Central memory CD4-positive, alpha-beta T cell (primary cell): Measurements from ENCODE around the gene OR2A14.
"Not testable (repeated sequence)": the region's sequence is repeated elsewhere in the genome, so short reads cannot be mapped to it uniquely, and the experiment has no call there.

ENCODE experiments used
- DNase-seq: peaks from one replicate; pipeline ENCODE4 v3.0.0; 2022

OR2A14 gene

DNA sequence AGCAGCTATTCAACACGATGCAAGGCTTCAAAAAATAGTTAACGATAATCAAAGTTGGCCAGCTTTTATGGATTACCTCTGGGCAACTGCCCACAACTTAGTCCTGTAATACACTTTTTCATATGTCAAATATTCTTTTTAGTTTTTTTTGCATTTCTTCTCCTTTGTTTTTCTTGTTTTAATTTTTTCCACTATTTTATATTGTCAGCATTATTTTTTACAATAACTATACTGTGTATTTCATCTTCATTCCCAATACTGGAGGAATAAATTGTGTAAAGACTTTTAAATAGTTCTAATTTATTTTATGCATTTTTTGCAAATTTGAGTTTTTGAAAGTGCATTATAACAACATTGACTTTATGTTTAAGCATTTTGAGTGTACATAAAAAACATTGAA is 41.8 kb downstream of the OR2A14 start:
- DNase-seq: no peak

DNA sequence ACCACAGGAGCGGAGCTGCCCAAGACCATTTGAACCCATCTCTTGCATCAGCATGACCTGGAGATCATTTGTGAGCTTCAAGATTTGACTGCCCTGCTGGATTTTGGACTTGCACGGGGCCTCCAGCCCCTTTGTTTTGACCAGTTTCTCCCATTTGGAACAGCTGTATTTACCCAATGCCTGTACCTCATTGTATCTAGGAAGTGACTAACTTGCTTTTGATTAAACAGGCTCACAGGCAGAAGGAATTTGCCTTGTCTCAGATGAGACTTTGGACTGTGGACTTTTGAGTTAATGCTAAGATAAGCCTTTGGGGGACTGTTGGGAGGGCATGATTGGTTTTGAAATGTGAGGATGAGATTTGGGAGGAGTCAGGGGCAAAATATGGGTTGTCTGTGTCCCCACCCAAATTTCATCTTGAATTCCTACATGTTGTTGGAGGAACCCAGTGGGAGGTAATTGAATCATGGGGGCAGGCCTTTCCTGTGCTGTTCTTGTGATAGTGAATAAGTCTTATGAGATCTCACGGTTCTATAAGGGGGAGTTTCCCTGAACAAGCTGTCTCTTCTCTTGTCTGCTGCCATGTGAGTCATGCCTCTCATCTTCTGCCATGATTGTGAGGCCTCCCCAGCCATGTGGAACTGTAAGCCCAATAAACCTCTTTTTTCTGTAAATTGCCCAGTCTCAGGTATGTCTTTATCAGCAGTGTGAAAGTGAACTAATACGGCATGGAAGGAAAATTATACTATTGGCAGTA is 48.8 kb downstream of the OR2A14 start:
- not testable (repeated sequence) for DNase-seq

DNA sequence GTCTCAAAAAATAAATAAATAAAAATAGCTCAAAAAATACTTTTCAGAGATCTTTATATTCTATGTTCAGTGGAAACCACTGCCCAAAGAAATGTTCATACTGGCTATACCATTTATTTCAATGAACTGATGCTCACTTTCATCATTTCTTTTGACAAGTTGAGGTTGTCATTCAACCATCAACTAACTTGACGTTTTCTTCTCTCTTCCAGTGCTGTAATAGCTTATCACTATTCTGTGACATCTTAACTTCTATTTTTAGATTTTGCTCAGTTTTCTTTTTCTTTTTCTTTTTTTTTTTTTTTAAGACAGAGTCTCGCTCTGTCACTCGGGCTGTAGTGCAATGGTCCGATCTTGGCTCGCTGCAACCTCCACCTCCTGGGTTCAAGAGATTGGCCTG is 51.6 kb downstream of the OR2A14 start:
- DNase-seq: no peak

DNA sequence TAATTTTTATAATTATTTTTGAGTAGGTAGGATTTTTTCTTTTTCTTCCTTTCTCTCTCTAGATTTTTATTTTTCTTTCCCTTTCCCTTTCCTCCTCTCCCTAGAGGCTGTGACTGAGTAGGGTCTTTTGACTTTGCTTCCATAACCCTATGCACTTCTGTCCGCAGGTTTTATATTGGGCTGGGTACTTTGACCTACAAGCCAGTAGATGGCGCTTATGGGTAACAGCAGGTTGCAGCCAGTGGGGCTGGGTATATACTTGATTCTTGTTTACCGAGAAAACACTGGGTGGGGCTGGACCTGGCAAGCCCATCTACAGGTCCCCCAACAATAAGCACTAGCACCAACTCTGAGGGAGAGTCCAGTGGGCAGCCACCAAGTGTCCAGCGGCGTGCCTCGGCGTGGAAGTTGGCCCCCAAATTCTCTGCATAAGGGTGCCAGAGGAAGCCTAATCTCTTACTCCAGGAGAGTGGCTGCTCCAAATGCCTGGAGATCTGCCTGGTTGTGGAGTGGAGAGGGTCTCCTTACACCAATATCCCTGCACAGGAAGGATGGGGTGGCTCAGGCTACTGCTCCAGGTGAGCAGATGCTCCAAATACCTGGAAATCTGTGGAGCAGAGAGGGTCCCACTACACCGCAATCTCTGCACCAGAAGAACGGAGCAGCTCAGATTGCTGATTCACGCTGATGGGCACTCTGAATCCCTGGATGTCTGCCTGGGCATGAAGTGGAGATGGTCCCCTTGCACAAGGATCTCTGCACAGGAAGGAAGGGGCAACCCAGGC is 55.6 kb downstream of the OR2A14 start:
- peak; percentile 43 for DNase-seq

DNA sequence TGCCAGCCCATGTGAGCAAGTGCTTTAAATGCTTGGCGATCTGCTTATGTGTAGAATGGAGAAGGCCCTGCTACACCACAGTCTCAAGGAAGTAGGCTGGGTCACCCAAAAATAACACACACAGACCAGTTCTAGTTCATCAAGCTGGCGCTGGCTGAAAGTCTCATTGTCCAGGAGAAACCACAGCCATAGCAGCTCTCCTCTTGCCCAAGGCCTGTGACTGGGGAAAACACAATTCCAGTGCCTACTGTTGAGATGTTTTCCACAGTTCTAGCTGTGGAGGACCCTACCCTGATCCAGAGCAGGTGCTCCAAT is 56.1 kb downstream of the OR2A14 start:
- DNase-seq: not testable (repeated sequence)
